HFF-Myc (cell line): Measurements from ENCODE around the gene SMIM32.
A peak's percentile ranks its signal among the peaks of the same experiment; 100 is the strongest.

Source experiments
- DNase-seq: peaks from one replicate; pipeline ENCODE4 v3.0.0-alpha.2; 2011; ENCODE audit warnings: low read depth; ENCODE audit errors: extremely low read depth
- H3K4me3 ChIP-seq: replicated peaks from 2 replicates; pipeline ENCODE4 v1.5.1; 2011; ENCODE audit warnings: low read depth, mild to moderate bottlenecking, control low read depth, low read length
- TF ChIP-seq, protein P1 (sequence below): IDR thresholded peaks from 2 replicates; pipeline ENCODE4 v1.5.1; 2012; ENCODE audit warnings: mild to moderate bottlenecking, low read depth, low read length, control low read depth; ENCODE audit errors: missing control alignments

The SMIM32 gene

DNA sequence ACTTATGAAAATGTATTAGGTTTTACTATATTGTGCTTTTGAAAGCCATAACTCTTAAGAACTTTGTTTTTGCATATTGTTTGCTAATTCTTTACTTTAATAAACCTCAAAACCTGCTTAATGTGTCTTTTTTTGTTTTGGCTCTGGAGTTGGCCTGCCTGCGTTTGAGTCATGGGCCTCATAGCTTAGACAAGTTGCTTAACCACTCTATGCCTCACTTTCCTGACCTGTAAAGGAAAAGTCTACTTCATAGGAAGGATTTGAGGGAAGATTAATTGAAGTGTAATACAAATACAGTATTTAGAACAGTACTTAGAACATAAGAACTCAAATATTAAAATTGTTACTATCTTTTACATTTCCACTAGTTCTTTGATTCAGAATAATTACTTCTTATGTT lies 10.3 kb downstream of the SMIM32 start:
- H3K4me3 ChIP-seq = no peak overlapping the region
- DNase-seq = no peak
- TF ChIP-seq, protein P1, sequence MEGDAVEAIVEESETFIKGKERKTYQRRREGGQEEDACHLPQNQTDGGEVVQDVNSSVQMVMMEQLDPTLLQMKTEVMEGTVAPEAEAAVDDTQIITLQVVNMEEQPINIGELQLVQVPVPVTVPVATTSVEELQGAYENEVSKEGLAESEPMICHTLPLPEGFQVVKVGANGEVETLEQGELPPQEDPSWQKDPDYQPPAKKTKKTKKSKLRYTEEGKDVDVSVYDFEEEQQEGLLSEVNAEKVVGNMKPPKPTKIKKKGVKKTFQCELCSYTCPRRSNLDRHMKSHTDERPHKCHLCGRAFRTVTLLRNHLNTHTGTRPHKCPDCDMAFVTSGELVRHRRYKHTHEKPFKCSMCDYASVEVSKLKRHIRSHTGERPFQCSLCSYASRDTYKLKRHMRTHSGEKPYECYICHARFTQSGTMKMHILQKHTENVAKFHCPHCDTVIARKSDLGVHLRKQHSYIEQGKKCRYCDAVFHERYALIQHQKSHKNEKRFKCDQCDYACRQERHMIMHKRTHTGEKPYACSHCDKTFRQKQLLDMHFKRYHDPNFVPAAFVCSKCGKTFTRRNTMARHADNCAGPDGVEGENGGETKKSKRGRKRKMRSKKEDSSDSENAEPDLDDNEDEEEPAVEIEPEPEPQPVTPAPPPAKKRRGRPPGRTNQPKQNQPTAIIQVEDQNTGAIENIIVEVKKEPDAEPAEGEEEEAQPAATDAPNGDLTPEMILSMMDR = no peak

DNA sequence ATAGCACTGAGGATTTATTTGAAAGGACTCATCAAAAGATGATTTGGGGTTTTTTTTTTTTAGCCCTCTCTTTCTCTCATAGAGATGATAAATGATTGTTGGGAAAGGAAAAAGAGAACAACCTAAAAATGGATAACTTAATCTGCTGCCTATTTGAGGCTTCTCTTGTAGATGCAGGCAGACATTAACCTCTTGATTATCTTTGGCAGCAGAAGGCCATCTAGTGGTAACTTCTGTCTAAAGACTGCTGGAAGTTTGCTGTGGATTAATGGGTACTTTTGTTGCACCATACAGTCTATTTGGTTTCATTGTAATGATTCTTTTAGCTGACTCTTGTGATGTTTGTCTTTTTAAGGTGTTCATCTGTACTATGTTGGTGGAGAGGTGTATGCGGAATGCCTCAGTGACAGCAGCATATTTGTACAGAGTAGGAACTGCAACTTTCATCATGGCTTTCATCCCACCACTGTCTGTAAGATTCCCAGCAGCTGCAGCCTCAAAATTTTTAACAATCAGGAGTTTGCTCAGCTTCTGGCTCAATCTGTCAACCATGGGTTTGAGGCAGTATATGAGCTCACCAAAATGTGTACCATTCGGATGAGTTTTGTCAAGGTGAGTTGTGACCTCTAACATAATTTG lies 18.8 kb downstream of the SMIM32 start:
- TF ChIP-seq, protein P1 = peak; percentile 49
- H3K4me3 ChIP-seq = no peak overlapping the region
- peak; percentile 27 for DNase-seq

DNA sequence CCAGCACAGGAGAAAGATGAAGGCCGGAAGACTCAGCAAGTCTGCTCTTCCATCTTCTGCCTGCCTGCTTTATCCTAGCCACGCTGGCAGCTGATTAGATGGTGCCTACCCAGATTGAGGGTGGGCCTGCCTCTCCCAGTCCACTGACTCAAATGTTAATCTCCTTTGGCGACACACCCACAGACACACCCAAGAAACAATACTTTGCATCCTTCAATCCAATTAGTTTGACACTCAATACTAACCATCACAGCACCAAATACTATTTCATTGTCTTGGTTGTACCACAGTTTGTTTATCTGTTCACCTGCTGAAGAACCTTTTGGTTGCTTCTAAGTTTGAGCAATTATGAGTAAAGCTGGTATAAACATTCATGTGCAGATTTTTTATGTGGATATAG lies 23.7 kb downstream of the SMIM32 start:
- no peak for DNase-seq
- no peak overlapping the region for H3K4me3 ChIP-seq
- TF ChIP-seq, protein P1 = no peak

DNA sequence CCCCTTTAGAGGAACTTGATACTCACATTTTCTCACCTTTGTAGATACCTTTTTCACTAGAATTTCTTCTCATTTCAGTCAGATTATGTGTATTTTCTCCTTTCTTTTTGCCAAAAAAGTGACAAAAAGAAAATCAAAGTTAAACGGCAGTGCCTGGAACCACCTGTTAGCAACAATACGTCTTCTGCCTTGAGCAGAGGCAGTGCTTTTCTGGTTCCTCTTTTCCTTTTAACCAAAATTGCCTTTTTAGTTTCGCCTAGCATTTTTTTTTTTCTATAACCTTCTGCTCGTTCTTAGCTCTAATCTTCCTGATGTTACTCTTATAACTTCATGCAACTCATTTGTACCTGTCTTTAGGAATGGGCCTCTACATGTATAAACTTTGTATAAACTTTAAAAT lies 26.1 kb downstream of the SMIM32 start:
- no peak for DNase-seq
- TF ChIP-seq, protein P1 = no peak
- H3K4me3 ChIP-seq = no peak overlapping the region

DNA sequence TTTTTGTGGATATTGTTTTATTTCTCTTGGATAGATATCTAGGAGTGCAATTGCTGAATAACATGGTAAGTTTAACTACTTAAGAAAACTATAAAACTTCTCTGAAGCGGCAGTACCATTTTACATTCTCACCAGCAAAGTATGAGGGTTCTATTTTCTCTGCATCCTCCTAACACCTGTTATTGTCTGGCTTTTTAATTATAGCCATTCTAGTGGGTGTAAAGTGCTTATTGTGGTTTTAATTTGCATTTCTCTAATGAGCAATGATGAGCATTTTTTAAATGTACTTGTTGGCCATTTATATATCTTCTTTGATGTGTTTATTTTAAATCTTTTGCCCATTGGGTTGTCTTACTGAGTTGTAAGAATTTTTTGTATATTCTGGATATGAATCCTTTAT lies 28.7 kb downstream of the SMIM32 start:
- H3K4me3 ChIP-seq = no peak overlapping the region
- TF ChIP-seq, protein P1 = no peak
- DNase-seq = no peak

DNA sequence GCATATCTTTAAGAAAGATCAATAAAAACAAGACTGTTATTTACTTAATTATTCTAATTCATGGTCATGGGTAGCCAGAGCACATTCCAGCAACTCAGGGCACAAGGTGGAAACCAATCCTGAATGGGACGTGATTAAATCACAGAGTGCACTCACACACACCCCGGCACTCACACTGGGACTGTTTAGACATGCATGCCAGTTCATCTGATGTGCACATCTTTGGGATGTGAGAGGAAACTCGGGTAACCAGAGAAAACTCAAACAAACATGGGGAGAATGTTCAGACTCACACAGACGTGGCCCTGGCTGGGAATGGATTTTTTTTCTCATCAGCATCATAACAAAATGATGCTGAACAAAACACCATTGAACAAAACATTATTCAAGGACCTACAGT lies 31.0 kb downstream of the SMIM32 start:
- H3K4me3 ChIP-seq = no peak overlapping the region
- no peak for DNase-seq
- TF ChIP-seq, protein P1 = no peak

DNA sequence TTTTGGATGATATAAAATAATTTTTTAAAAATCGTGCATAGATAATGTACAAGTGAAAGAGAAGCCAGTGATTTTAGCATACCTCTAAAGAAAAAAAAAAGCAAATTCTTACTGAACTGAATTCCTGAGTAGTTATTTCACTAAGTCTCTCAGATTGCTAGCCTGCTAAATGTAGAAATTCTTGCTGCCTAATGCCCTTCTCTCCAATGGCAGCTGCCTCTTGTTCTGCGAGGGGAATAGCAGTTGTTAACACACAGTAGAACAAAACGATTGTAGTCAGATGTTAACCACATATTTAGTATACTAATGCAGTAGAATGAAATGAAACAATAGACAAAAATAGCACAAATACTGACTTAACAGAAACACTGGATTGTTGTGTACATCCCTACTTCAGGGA lies 33.5 kb downstream of the SMIM32 start:
- TF ChIP-seq, protein P1 = no peak
- DNase-seq = no peak
- no peak overlapping the region for H3K4me3 ChIP-seq
